K562 (cell line): ENCODE measurements around the gene AP3S2. TPM values are rescaled to one million over a fixed set of nuclear protein-coding genes. Genes with fewer than 3 reads are reported as not detected.

Source experiments
- CXXC5 ChIP-seq: fragments of 250-450 bp; sonication (Bioruptor Pico); IDR thresholded peaks from 2 replicates; pipeline ENCODE4 v1.8.0; 2022; ENCODE audit warnings: inconsistent platforms, mild to moderate bottlenecking, moderate library complexity
- DMBX1 ChIP-seq: fragments of 250-450 bp; sonication (Bioruptor Pico); IDR thresholded peaks from 2 replicates; pipeline ENCODE4 v1.8.0; 2022; ENCODE audit warnings: inconsistent platforms, mild to moderate bottlenecking, moderate library complexity, borderline replicate concordance
- GTF2E2 ChIP-seq: fragments of 200-800 bp; sonication (Bioruptor generic); IDR thresholded peaks from 2 replicates; pipeline ENCODE4 v1.6.1; 2016; ENCODE audit warnings: missing genetic modification characterization, missing compliant biosample characterization
- HMG20A ChIP-seq: fragments of 450-650 bp; formaldehyde crosslinking; conservative IDR thresholded peaks from 2 replicates; pipeline ENCODE4 v1.4.0; 2020; ENCODE audit warnings: mild to moderate bottlenecking, mixed read lengths
- ID3 ChIP-seq, 2 experiments: fragments of 250-450 bp in 1 of 2; fragments of 450-650 bp in 1 of 2; sonication (Bioruptor Pico) in 1 of 2; IDR thresholded peaks; 2 replicates each; pipeline versions ENCODE4 v1.6.1 to v1.8.0; 2016 to 2021; ENCODE audit warnings: mild to moderate bottlenecking in 2 of 2, moderate library complexity in 2 of 2, missing compliant biosample characterization in 1 of 2, missing genetic modification characterization in 1 of 2
- KAT7 ChIP-seq: sonication (generic); formaldehyde crosslinking; IDR thresholded peaks from 2 replicates; pipeline ENCODE4 v1.8.0; 2022; ENCODE audit warnings: missing genetic modification reagents, mild to moderate bottlenecking, borderline replicate concordance
- KDM4B ChIP-seq, 2 experiments: fragments of 450-650 bp in 1 of 2; sonication (generic) in 1 of 2; IDR thresholded peaks; 2 replicates each; pipeline ENCODE4 v1.6.1; 2016 to 2017; ENCODE audit warnings: borderline replicate concordance in 2 of 2, antibody characterized with exemption in 1 of 2, low read depth in 1 of 2, mild to moderate bottlenecking in 1 of 2
- MAFF ChIP-seq: IDR thresholded peaks from 2 replicates; pipeline ENCODE4 v1.6.1; 2012; ENCODE audit warnings: low read length, improper control_type of control experiment
- MNT ChIP-seq, 2 experiments: fragments of 450-650 bp; conservative IDR thresholded peaks; 2 replicates each; pipeline ENCODE4 v1.6.1; 2017; ENCODE audit warnings: mild to moderate bottlenecking in 2 of 2, moderate library complexity in 2 of 2
- NCOA6 ChIP-seq: fragments of 450-650 bp; IDR thresholded peaks from 2 replicates; pipeline ENCODE4 v1.6.1; 2017; ENCODE audit warnings: mild to moderate bottlenecking
- SAP30 ChIP-seq: fragments of 200-600 bp; sonication (generic); IDR thresholded peaks from 2 replicates; pipeline ENCODE4 v1.6.1; 2012; ENCODE audit warnings: borderline replicate concordance, low read depth, mild to moderate bottlenecking, moderate library complexity, low read length, control low read depth, inconsistent platforms; ENCODE audit not compliant: insufficient read depth, poor library complexity, severe bottlenecking
- SMARCA5 ChIP-seq: fragments of 450-650 bp; IDR thresholded peaks from 2 replicates; pipeline ENCODE4 v1.6.1; 2016
- SPI1 ChIP-seq: IDR thresholded peaks from 2 replicates; pipeline ENCODE4 v1.6.1; 2011; ENCODE audit warnings: low read depth, low read length, control low read depth, borderline replicate concordance
- TBL1XR1 ChIP-seq, 2 experiments: IDR thresholded peaks; 2 replicates each; pipeline ENCODE4 v1.6.1; 2012; ENCODE audit warnings: improper control_type of control experiment in 2 of 2, low read length in 2 of 2, mild to moderate bottlenecking in 1 of 2
- TRIM24 ChIP-seq, 2 experiments: fragments of 450-650 bp; IDR thresholded peaks; 2 replicates each; pipeline ENCODE4 v1.6.1; 2016
- ZNF639 ChIP-seq, 2 experiments: fragments of 200-800 bp in 1 of 2; sonication (Bioruptor generic) in 1 of 2; sonication (generic) in 1 of 2; formaldehyde crosslinking in 1 of 2; IDR thresholded peaks in 1 of 2; conservative IDR thresholded peaks in 1 of 2; 2 replicates each; pipeline versions ENCODE4 v1.5.0 to v1.6.1; 2016 to 2020; ENCODE audit warnings: missing compliant biosample characterization in 1 of 2, missing genetic modification characterization in 1 of 2, missing genetic modification reagents in 1 of 2
- polyA plus RNA-seq, 8 experiments: library from polyadenylated mRNA; depleted of rRNA in 4 of 8; stranded (reverse) in 5 of 8; unstranded in 3 of 8; fragments of >200 nt; fragmentation: Nextera tagmentation in 2 of 8; fragmentation: Illumina TruSeq in 1 of 8; extraction: Ambion mirVana in 2 of 8; extraction: Trizol in 1 of 8; gene quantifications; 2 replicates each; pipeline versions ENCODE4 v1.2.1 to v1.2.3, GENCODE V29; 2011 to 2014; ENCODE audit warnings: inconsistent platforms in 1 of 8, missing spikeins in 1 of 8
- total RNA-seq, 7 experiments: library from RNA; depleted of rRNA in 6 of 7; stranded (reverse); fragments of >200 nt in 6 of 7; fragmentation: Illumina TruSeq in 2 of 7; extraction: Trizol in 2 of 7; gene quantifications; 2 replicates each; pipeline versions ENCODE4 v1.2.1 to v1.2.3, GENCODE V29; 2011 to 2021; ENCODE audit warnings: low replicate concordance in 1 of 7
- TF ChIP-seq, protein P1 (sequence below): fragments of 250-450 bp; sonication (Bioruptor Pico); IDR thresholded peaks from 2 replicates; pipeline ENCODE4 v1.5.0; 2021
- TF ChIP-seq, protein P2 (sequence below): fragments of 250-450 bp; sonication (Bioruptor Pico); IDR thresholded peaks from 2 replicates; pipeline ENCODE4 v1.4.0; 2020; ENCODE audit warnings: mild to moderate bottlenecking
- TF ChIP-seq, protein P3 (sequence below): sonication (generic); formaldehyde crosslinking; IDR thresholded peaks from 2 replicates; pipeline ENCODE4 v1.9.0; 2022; ENCODE audit warnings: mild to moderate bottlenecking, missing genetic modification reagents

AP3S2 gene
- total and polyA plus RNA-seq, 9 of the 15 experiments (the other 6 are each of a cell fraction or from before 2014, with no cell fraction given), result 16.4 to 54.1 (median 37.4) TPM

- TF ChIP-seq SAP30 (no peak), KAT7 (no peak), CXXC5 (CRISPR knock-in tag) (no peak), MNT (conservative IDR thresholded peaks at IDR 0.05) (no peak), TRIM24 (IDR thresholded peaks at IDR 0.05) (peak in 1 of 2 experiments; percentile 32; a peak in 1 of 4 replicates), SMARCA5 (no peak), MAFF (peak; percentile 26; the same call in 1 of the 2 replicates), NCOA6 (no peak), SPI1 (no peak), ID3 (CRISPR knock-in tag; IDR thresholded peaks at IDR 0.05) (no peak), ID3 (tag; IDR thresholded peaks at IDR 0.05) (no peak), GTF2E2 (tag) (no peak), ZNF639 (CRISPR knock-in tag; conservative IDR thresholded peaks at IDR 0.05 in 1 of 2, IDR thresholded peaks at IDR 0.05 in 1 of 2) (no peak), TBL1XR1 (IDR thresholded peaks at IDR 0.05; ENCODE audit: low read length in 2 of 2) (0 out of 4 replicates have a peak, but pooled peaks of 1 of the 2 experiments have one; percentile 6), DMBX1 (CRISPR knock-in tag) (no peak), KDM4B (IDR thresholded peaks at IDR 0.05; ENCODE audit: borderline replicate concordance in 2 of 2, low read depth in 1 of 2) (no peak), HMG20A (CRISPR knock-in tag) (no peak)
- TF ChIP-seq, protein P1, sequence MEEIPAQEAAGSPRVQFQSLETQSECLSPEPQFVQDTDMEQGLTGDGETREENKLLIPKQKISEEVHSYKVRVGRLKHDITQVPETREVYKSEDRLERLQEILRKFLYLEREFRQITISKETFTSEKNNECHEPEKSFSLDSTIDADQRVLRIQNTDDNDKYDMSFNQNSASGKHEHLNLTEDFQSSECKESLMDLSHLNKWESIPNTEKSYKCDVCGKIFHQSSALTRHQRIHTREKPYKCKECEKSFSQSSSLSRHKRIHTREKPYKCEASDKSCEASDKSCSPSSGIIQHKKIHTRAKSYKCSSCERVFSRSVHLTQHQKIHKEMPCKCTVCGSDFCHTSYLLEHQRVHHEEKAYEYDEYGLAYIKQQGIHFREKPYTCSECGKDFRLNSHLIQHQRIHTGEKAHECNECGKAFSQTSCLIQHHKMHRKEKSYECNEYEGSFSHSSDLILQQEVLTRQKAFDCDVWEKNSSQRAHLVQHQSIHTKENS (CRISPR knock-in tag), result no peak
- TF ChIP-seq, protein P2, sequence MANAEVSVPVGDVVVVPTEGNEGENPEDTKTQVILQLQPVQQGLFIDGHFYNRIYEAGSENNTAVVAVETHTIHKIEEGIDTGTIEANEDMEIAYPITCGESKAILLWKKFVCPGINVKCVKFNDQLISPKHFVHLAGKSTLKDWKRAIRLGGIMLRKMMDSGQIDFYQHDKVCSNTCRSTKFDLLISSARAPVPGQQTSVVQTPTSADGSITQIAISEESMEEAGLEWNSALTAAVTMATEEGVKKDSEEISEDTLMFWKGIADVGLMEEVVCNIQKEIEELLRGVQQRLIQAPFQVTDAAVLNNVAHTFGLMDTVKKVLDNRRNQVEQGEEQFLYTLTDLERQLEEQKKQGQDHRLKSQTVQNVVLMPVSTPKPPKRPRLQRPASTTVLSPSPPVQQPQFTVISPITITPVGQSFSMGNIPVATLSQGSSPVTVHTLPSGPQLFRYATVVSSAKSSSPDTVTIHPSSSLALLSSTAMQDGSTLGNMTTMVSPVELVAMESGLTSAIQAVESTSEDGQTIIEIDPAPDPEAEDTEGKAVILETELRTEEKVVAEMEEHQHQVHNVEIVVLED (CRISPR knock-in tag), result no peak
- TF ChIP-seq, protein P3, sequence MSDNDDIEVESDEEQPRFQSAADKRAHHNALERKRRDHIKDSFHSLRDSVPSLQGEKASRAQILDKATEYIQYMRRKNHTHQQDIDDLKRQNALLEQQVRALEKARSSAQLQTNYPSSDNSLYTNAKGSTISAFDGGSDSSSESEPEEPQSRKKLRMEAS (CRISPR knock-in tag), result no peak
These were observed 72.9 kb downstream of the AP3S2 start (continued) for GRCh38 chr15:89820666-89821611.
